WTC11 (cell line): ENCODE results near the gene SART3. TPM values are rescaled to one million over a fixed set of nuclear protein-coding genes. Genes with fewer than 3 reads are reported as not detected.

Experiments
- ATAC-seq: fragments of 200-7000 bp; cut with Tn5 transposase; 2 replicates; pipeline ENCODE4 v1.10.0; 2021; ENCODE audit warnings: mild to moderate bottlenecking, moderate library complexity
- CTCF ChIA-PET: fragments of 300-600 bp; sonication (Branson Sonifier 250); formaldehyde crosslinking; loops from one replicate; lab custom pipeline; 2021; ENCODE audit warnings: antibody characterized with exemption; lab: Charles Lee
- POLR2A ChIA-PET: fragments of 350-600 bp; sonication (Branson Sonifier 250); formaldehyde crosslinking; loops from one replicate; lab custom pipeline; 2021; ENCODE audit warnings: antibody characterized with exemption; lab: Charles Lee
- DNase-seq: peaks from one replicate; pipeline ENCODE4 v3.0.0; 2021; ENCODE audit warnings: low spot score
- H3K27ac Mint-ChIP-seq: 2 replicates; pipeline ENCODE4 v1.8.0; 2021; ENCODE audit warnings: mixed read lengths
- H3K27me3 Mint-ChIP-seq: 2 replicates; pipeline ENCODE4 v1.8.0; 2021; ENCODE audit warnings: low read depth, mild to moderate bottlenecking, moderate library complexity, mixed read lengths
- H3K36me3 Mint-ChIP-seq: 2 replicates; pipeline ENCODE4 v1.8.0; 2021; ENCODE audit warnings: mixed read lengths
- H3K4me1 Mint-ChIP-seq: 2 replicates; pipeline ENCODE4 v1.8.0; 2022; ENCODE audit warnings: mixed read lengths
- H3K4me3 Mint-ChIP-seq: 2 replicates; pipeline ENCODE4 v1.8.0; 2021; ENCODE audit warnings: mild to moderate bottlenecking, moderate library complexity, mixed read lengths
- H3K9me3 Mint-ChIP-seq: 2 replicates; pipeline ENCODE4 v1.8.0; 2021; ENCODE audit warnings: mixed read lengths
- CBFB ChIP-seq: sonication (generic); formaldehyde crosslinking; IDR thresholded peaks from 2 replicates; pipeline ENCODE4 v1.8.1; 2022; ENCODE audit warnings: mild to moderate bottlenecking, low read depth, missing genetic modification reagents
- CREB1 ChIP-seq: sonication (generic); formaldehyde crosslinking; IDR thresholded peaks from 2 replicates; pipeline ENCODE4 v1.8.0; 2023; ENCODE audit warnings: mild to moderate bottlenecking, missing genetic modification reagents
- CREM ChIP-seq: sonication (generic); formaldehyde crosslinking; IDR thresholded peaks from 2 replicates; pipeline ENCODE4 v1.8.1; 2022; ENCODE audit warnings: mild to moderate bottlenecking, missing genetic modification reagents, moderate library complexity
- ELF4 ChIP-seq: sonication (generic); formaldehyde crosslinking; IDR thresholded peaks from 2 replicates; pipeline ENCODE4 v1.8.1; 2022; ENCODE audit warnings: low read depth, mild to moderate bottlenecking, moderate library complexity, missing genetic modification reagents
- ESRRA ChIP-seq: sonication (generic); formaldehyde crosslinking; IDR thresholded peaks from 2 replicates; pipeline ENCODE4 v1.8.1; 2022; ENCODE audit warnings: mild to moderate bottlenecking, missing genetic modification reagents, borderline replicate concordance
- ETV6 ChIP-seq: sonication (generic); formaldehyde crosslinking; IDR thresholded peaks from 2 replicates; pipeline ENCODE4 v1.8.1; 2022; ENCODE audit warnings: mild to moderate bottlenecking, missing genetic modification reagents
- FOXK1 ChIP-seq: sonication (generic); formaldehyde crosslinking; IDR thresholded peaks from 2 replicates; pipeline ENCODE4 v1.8.0; 2022; ENCODE audit warnings: mild to moderate bottlenecking, moderate library complexity, missing genetic modification reagents
- GABPB1 ChIP-seq: sonication (generic); formaldehyde crosslinking; IDR thresholded peaks from 2 replicates; pipeline ENCODE4 v1.8.1; 2023; ENCODE audit warnings: mild to moderate bottlenecking, missing genetic modification reagents
- HMGA2 ChIP-seq: fragments of 250-450 bp; sonication (Bioruptor Pico); IDR thresholded peaks from 2 replicates; pipeline ENCODE4 v1.4.0; 2021; ENCODE audit warnings: mild to moderate bottlenecking, moderate library complexity
- HMGXB4 ChIP-seq: sonication (generic); formaldehyde crosslinking; IDR thresholded peaks from 2 replicates; pipeline ENCODE4 v1.8.1; 2023; ENCODE audit warnings: mild to moderate bottlenecking, moderate library complexity, missing genetic modification reagents
- IRF1 ChIP-seq: sonication (generic); formaldehyde crosslinking; IDR thresholded peaks from 2 replicates; pipeline ENCODE4 v1.8.0; 2023; ENCODE audit warnings: missing genetic modification reagents
- JUN ChIP-seq: sonication (generic); formaldehyde crosslinking; IDR thresholded peaks from 2 replicates; pipeline ENCODE4 v1.8.0; 2023; ENCODE audit warnings: mild to moderate bottlenecking, missing genetic modification reagents
- MXD4 ChIP-seq: fragments of 250-450 bp; sonication (Bioruptor Pico); IDR thresholded peaks from 2 replicates; pipeline ENCODE4 v1.8.0; 2021; ENCODE audit warnings: mild to moderate bottlenecking, moderate library complexity, borderline replicate concordance
- MYBL2 ChIP-seq: sonication (generic); formaldehyde crosslinking; IDR thresholded peaks from 2 replicates; pipeline ENCODE4 v1.8.1; 2023; ENCODE audit warnings: mild to moderate bottlenecking, moderate library complexity, missing genetic modification reagents
- NFATC4 ChIP-seq: fragments of 250-450 bp; sonication (Bioruptor Pico); IDR thresholded peaks from 2 replicates; pipeline ENCODE4 v1.9.0; 2021; ENCODE audit warnings: mild to moderate bottlenecking
- NFYB ChIP-seq: sonication (generic); formaldehyde crosslinking; conservative IDR thresholded peaks from 2 replicates; pipeline ENCODE4 v1.8.0; 2022; ENCODE audit warnings: low read depth, missing genetic modification reagents
- RORB ChIP-seq: fragments of 250-450 bp; sonication (Bioruptor Pico); IDR thresholded peaks from 2 replicates; pipeline ENCODE4 v1.9.0; 2021; ENCODE audit warnings: mild to moderate bottlenecking
- SMAD4 ChIP-seq: sonication (generic); formaldehyde crosslinking; IDR thresholded peaks from 2 replicates; pipeline ENCODE4 v1.8.0; 2022; ENCODE audit warnings: mild to moderate bottlenecking, missing genetic modification reagents
- TP53 ChIP-seq: sonication (generic); formaldehyde crosslinking; IDR thresholded peaks from 2 replicates; pipeline ENCODE4 v1.8.1; 2023; ENCODE audit warnings: mild to moderate bottlenecking, missing genetic modification reagents
- ZMAT4 ChIP-seq: fragments of 250-450 bp; sonication (Bioruptor Pico); IDR thresholded peaks from 2 replicates; pipeline ENCODE4 v1.9.0; 2021; ENCODE audit warnings: mild to moderate bottlenecking
- ZNF219 ChIP-seq: sonication (generic); formaldehyde crosslinking; IDR thresholded peaks from 2 replicates; pipeline ENCODE4 v1.8.0; 2023; ENCODE audit warnings: missing genetic modification reagents, mild to moderate bottlenecking, borderline replicate concordance
- ZNF281 ChIP-seq: sonication (generic); formaldehyde crosslinking; IDR thresholded peaks from 2 replicates; pipeline ENCODE4 v1.8.0; 2023; ENCODE audit warnings: mild to moderate bottlenecking, missing genetic modification reagents
- ZNF425 ChIP-seq: fragments of 250-450 bp; sonication (Bioruptor Pico); conservative IDR thresholded peaks from 2 replicates; pipeline ENCODE4 v1.9.0; 2021; ENCODE audit warnings: mild to moderate bottlenecking
- ZNF671 ChIP-seq: fragments of 250-450 bp; sonication (Bioruptor Pico); IDR thresholded peaks from 2 replicates; pipeline ENCODE4 v1.8.0; 2021; ENCODE audit warnings: mild to moderate bottlenecking
- ZSCAN18 ChIP-seq: fragments of 250-450 bp; sonication (Bioruptor Pico); IDR thresholded peaks from 2 replicates; pipeline ENCODE4 v2.1.2; 2022; ENCODE audit warnings: mild to moderate bottlenecking, moderate library complexity
- total RNA-seq: library from RNA; stranded (reverse); gene quantifications from 3 replicates; pipeline ENCODE4 v1.2.3, GENCODE V29; 2021

Gene SART3
- total RNA-seq, 1 experiment from 2014 or later, result 91.2 TPM

- TF ChIP-seq ZNF281 (CRISPR knock-in tag), result no peak
- no peak for TF ChIP-seq IRF1 (CRISPR knock-in tag)
- TF ChIP-seq FOXK1, result no peak
- no peak for TF ChIP-seq HMGXB4
- TF ChIP-seq ESRRA (CRISPR knock-in tag), result no peak
- TF ChIP-seq JUN, result no peak
- TF ChIP-seq ELF4, result no peak
- no peak for TF ChIP-seq ZNF425 (CRISPR knock-in tag)
Measured at GRCh38 chr12:108594323-108594903, 33.4 kb upstream of the SART3 start (continued).

- POLR2A ChIA-PET, result no interaction called here
- H3K4me1 Mint-ChIP-seq, result peaks cover 12% of the 10 kb centered on the region
- DNase-seq (no peak), ATAC-seq (no peak)
- CTCF ChIA-PET, result no interaction called here
- H3K27me3 Mint-ChIP-seq, result no peaks in the 10 kb centered on the region
- no peaks in the 10 kb centered on the region for H3K9me3 Mint-ChIP-seq
- no peaks in the 10 kb centered on the region for H3K36me3 Mint-ChIP-seq
- no peak overlapping the region for H3K4me3 Mint-ChIP-seq
- no peak overlapping the region for H3K27ac Mint-ChIP-seq
- TF ChIP-seq ZMAT4 (CRISPR knock-in tag) (no peak), SMAD4 (CRISPR knock-in tag) (no peak), ZNF671 (no peak), ZSCAN18 (CRISPR knock-in tag) (no peak), ETV6 (CRISPR knock-in tag) (no peak), GABPB1 (CRISPR knock-in tag) (no peak), ZNF219 (CRISPR knock-in tag) (no peak), MXD4 (CRISPR knock-in tag) (no peak), CBFB (CRISPR knock-in tag) (no peak), NFYB (CRISPR knock-in tag) (no peak), TP53 (CRISPR knock-in tag) (no peak), CREM (CRISPR knock-in tag) (no peak), NFATC4 (CRISPR knock-in tag) (no peak), MYBL2 (no peak), CREB1 (CRISPR knock-in tag) (no peak), ESRRA (CRISPR knock-in tag) (no peak), HMGA2 (CRISPR knock-in tag) (no peak), RORB (CRISPR knock-in tag) (no peak)
Measured at GRCh38 chr12:108592033-108592909, 31.3 kb upstream of the SART3 start.
